H54 (cell line): Measurements from ENCODE around the gene KLK10.
A peak's percentile ranks its signal among the peaks of the same experiment; 100 is the strongest.
"Not testable (repeated sequence)": the region's sequence is repeated elsewhere in the genome, so short reads cannot be mapped to it uniquely, and the experiment has no call there.

Source experiments
- DNase-seq: peaks from one replicate; pipeline ENCODE4 v3.0.0; 2011; ENCODE audit warnings: low spot score, mixed read lengths; ENCODE audit not compliant: insufficient read length
- FAIRE-seq: peaks from 3 replicates; lab custom pipeline; 2011; peaks lifted over from hg19 to GRCh38; lab: Jason Lieb, UNC
- POLR2A ChIP-seq: IDR thresholded peaks from 2 replicates; pipeline ENCODE4 v1.6.1; 2011; ENCODE audit warnings: low read depth, mild to moderate bottlenecking, low read length

The KLK10 gene

DNA sequence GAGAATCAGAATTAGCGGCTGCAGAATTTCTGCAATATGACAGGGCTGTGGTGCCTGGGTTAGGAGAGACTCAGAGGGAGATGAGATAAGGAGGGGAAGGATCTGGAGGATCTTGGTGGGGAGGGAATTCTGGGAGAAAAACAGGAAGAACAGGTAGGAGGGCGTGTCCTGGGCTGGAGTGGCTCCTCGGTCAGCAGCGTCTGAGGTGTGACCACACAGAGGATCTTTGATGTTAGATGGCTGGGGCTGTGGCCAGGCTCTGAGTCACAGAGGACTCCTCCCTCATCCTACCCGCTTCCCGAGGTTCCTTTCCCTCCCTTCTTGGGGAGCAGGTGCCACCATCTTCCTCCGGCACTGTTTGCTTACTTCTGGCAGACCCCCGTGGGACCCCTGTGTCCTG lies 43.7 kb downstream of the KLK10 start:
- peak; percentile 75 for DNase-seq
- no peak for TF ChIP-seq POLR2A
- peak; percentile 45 for FAIRE-seq

DNA sequence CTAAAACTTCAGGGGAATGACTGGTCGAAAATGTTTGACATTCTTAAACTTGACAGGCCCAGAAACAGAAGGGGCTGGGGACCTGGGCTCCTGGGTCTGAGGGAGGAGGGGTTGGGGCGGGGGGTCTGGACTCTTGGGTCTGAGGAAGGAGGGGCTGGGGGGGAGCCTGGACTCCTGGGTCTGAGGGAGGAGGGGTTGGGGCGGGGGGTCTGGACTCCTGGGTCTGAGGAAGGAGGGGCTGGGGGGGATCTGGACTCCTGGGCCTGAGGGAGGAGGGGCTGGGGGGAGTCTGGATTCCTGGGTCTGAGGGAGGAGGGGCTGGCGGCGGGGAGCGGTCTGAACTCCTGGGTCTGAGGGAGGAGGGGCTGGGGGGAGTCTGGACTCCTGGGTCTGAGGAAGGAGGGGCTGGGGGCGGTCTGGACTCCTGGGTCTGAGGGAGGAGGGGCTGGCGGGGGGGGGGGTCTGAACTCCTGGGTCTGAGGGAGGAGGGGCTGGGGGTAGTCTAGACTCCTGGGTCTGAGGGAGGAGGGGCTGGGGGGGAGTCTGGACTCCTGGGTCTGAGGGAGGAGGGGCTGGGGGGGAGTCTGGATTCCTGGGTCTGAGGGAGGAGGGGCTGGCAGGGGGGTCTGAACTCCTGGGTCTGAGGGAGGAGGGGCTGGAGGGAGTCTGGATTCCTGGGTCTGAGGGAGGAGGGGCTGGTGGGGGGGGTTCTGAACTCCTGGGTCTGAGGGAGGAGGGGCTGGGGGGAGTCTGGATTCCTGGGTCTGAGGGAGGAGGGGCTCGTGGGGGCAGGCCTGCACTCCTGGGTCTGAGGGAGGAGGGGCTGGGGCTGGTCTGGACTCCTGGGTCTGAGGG lies 44.6 kb downstream of the KLK10 start:
- FAIRE-seq (no peak), DNase-seq (no peak)
- TF ChIP-seq POLR2A = no peak

DNA sequence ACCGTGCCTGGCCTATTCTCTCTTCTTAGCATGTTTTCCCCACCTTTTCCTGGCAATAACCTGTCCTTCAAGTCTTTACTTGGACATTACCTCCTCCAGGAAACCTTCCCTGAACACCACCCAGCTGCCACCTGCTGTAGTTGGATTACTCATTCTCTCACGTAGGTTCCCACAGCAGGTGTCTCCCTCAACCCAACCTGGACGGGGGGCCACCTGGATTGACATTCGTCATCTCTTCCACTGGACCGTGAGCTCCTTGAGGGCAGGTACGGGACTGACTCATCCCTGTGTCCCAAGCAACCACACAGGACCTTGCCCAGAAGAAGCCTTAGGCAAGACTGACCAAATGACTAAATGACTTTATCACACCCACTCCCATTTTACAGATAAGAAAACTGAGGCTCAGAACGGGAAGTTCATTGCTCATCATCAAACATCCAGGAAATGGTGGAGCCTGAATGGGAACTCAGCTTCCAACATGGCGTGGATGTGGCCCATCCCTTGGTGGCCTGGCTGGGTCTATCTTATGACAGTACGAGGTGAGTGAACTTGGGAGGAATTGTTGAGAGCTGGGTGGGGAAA lies 46.6 kb downstream of the KLK10 start:
- FAIRE-seq (no peak), DNase-seq (no peak)
- no peak for TF ChIP-seq POLR2A

DNA sequence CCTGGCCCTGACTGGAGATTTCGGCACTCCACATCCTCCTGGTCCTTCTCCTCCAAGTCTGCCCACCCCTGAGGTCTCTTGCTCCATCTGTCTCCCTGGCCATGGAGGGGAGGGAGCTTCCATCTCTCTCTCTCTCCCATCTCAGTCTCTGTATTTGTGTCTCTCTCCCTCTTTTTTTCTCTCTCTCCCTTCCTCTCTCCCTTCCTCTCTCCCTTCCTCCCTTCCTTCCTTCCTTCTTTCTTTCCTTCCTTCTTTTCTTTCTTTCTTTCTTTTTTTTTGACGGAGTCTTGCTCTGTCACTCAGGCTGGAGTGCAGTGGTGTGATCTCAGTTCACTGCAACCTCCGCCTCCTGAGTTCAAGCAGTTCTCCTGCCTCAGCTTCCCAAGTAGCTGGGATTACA lies 49.7 kb downstream of the KLK10 start:
- DNase-seq, FAIRE-seq: not testable (repeated sequence)

DNA sequence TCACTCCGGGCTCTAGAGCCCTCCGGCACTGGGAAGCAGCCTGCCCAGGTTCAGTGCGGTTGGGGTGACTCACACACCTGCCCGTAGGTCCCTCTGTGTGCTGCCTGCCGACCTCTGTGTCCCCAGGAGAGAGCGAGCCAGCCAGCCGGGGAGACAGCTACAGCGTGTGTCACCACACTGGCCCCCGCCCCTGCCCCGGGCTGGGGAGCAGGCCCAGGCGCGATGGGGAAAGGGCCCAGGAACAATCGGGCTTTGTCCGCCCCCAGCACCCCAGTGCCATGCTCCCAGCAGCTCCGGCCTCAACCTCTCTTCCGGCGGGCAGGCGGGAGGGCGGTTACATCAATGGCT lies 50.1 kb downstream of the KLK10 start, which contains the start of gene KLK6:
Gene KLK6 (minus strand): TSS at position 179 of the 348 bp plus-strand sequence. CDS start 1,487 bp downstream, outside the sequence.
- no peak for FAIRE-seq
- DNase-seq = no peak
- TF ChIP-seq POLR2A = no peak

DNA sequence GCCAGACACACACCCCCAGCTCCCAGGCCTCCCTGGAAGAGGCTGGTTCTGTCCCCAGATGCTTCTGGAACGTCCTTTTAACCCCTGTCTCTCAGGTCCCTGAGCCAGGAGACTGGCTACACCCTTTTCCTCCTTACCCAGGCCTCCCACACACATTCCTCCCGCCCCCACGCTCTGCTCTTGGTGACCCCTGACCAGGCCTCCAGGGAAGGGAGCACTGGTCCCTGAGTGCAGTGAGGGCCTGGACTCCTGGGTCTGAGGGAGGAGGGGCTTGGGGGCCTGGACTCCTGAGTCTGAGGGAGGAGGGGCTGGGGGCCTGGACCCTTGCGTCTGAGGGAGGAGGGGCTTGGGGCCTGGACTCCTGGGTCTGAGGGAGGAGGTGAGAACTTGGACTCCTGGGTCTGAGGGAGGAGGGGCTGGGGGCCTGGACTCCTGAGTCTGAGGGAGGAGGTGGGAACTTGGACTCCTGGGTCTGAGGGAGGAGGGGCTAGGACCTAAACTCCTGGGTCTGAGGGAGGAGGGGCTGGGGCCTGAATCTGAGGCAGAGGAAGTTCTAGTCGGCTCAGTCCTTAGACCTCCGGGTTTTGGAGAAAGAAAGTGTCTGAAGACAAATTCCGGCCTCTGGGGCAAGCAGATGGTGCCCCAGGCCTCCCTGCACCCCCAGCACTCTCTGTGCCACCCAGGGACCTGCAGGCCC lies 50.6 kb downstream of the KLK10 start:
- FAIRE-seq (no peak), DNase-seq (no peak)
- no peak for TF ChIP-seq POLR2A

DNA sequence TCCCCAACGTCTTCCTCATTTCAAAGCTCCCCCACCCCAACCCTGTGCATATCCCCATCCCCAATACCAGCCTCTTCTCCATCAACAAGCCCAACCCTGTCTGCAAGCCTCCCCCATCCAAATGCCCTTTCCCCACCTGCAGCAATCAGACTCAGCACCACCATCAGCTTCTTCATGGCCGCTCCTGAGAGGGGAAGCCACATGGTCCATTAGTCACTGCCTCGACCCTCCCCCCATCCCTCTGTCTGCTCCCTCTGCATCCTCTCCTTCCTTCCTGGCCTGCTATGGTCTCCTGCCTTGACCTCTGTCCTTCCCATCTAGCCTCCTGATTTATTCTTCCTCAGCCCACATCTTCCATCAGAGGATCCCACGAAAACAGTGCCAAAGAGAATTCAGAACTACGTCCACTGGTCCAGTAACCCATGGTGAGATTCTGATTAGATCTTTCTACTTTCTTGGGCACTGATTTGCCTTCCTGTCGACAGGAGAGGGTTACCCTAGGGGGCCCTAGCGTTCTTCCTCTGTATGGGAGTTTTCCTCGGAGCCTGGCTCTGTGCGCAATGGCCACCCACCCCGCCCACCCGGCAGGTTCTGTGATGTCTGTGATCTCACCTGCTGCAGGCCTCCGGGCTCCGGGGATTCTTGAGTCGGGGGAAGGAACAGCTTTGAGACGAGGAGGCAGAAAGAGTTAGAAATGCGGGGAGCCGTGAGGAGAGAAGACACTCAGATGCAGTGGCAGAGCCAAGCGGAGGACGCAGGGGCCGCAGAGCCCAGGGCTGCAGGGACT lies 51.4 kb downstream of the KLK10 start:
- FAIRE-seq = no peak
- no peak for DNase-seq
- TF ChIP-seq POLR2A = no peak

DNA sequence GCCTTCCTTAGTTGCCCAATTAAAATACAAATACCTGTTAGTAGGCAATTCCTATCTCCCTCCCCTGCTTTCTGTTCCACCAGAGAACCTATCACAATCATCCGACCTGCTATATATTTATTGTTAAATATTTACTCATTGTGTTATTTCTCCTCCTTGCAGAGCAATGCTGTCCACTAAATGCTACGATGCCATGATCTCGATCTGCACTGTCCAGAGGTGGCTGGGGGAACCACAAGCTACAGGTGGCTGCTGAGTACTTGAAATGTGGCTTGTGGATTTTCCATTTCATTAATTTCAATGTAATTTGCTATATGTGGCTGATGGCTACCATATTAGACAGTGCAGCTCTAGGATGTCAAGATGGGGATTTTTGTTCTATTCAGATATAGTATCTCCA lies 55.2 kb downstream of the KLK10 start:
- no peak for DNase-seq
- TF ChIP-seq POLR2A = no peak
- FAIRE-seq = no peak

DNA sequence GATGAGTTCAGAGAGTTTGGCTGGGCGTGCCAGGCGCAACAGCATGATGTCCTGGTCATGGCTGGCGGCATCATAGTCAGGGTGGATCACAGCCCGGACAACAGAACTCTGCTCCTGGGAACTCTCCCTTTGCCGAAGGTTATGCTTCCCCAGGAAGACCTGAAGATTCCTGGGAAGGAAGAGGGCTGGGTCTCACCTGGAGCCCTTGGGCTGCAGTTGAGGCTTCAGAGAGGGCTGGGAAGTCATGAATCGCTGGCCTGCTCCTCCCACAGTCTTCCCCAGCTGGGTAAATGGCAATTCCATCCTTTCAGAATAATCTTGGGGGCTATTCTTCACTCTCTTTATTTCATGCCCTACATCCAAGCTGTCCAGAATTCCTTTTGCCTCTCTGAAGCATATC lies 56.1 kb downstream of the KLK10 start:
- TF ChIP-seq POLR2A = no peak
- FAIRE-seq = no peak
- DNase-seq = no peak
